Memory B cell (primary cell): Measurements from ENCODE around the gene NYNRIN.

Experiments used
- ATAC-seq: fragments of 150-1000 bp; cut with Tn5 transposase; 2 replicates; pipeline ENCODE4 v1.10.0; 2021; ENCODE audit warnings: low read depth, mild to moderate bottlenecking, moderate library complexity
- DNase-seq, 2 donors: peaks; one replicate each; pipeline ENCODE4 v3.0.0; 2022; ENCODE audit warnings: low spot score in 2 of 2
- H3K27ac Mint-ChIP-seq: one replicate; pipeline ENCODE4 v1.8.0; 2022; ENCODE audit warnings: mild to moderate bottlenecking, moderate library complexity, mixed read lengths
- H3K27me3 Mint-ChIP-seq: one replicate; pipeline ENCODE4 v1.8.0; 2022; ENCODE audit warnings: mixed read lengths
- H3K36me3 Mint-ChIP-seq: one replicate; pipeline ENCODE4 v1.8.0; 2022; ENCODE audit warnings: mild to moderate bottlenecking, mixed read lengths
- H3K4me1 Mint-ChIP-seq: one replicate; pipeline ENCODE4 v1.8.0; 2022; ENCODE audit warnings: mixed read lengths
- H3K4me3 Mint-ChIP-seq: one replicate; pipeline ENCODE4 v1.8.0; 2022; ENCODE audit warnings: mild to moderate bottlenecking, moderate library complexity, mixed read lengths
- H3K9me3 Mint-ChIP-seq: one replicate; pipeline ENCODE4 v1.8.0; 2022; ENCODE audit warnings: mixed read lengths

NYNRIN gene

DNA sequence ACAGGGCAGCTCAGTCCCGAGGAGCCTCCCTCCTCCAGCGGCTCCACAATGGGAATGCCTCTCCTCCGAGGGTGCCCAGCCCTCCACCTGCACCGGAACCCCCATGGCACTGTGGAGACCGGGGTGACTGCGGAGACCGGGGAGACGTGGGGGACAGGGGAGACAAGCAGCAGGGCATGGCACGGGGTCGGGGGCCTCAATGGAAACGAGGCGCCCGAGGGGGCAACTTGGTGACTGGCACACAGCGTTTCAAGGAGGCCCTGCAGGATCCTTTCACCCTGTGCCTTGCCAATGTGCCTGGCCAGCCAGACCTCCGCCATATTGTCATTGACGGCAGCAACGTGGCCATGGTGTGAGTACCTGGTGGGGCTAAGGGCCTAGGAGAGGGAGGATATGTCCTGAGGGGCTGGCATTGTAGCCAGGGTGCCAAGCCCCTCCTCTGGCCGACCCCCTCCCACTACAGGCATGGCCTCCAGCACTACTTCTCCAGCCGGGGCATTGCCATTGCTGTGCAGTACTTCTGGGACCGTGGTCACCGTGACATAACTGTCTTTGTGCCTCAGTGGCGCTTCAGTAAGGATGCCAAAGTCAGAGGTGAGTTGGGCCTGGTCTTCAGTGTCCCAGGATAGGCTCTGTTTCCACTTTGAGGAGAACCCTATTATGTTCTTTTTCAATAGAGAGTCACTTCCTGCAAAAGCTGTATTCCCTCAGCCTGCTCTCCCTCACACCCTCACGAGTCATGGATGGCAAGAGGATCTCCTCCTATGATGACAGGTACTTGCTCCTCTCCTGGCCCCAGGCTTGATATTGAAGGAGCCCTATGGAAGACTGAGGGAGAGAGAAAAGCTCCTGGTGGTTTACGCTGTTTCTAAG lies 33.7 kb downstream of the NYNRIN start:
- no peak overlapping the region for H3K4me3 Mint-ChIP-seq
- ATAC-seq: no peak

DNA sequence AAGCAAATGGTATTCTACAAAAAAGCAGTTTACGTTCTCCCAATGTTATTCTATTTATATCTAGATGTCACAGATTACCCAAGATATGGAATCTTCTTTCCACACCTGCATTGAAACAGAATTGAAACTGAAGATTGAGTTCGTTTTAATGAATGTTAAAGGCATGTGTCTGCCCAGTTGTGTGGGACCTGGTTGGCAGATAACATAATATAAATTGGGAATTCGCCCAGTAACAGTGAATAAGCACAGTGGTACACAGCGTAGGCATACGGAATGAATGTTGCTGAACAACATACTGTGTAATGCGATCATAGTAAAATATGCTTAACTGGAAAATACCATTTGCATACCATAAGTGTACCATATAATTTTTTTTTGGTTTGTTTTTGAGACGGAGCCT lies 35.2 kb downstream of the NYNRIN start:
- H3K4me1 Mint-ChIP-seq: peaks cover 46% of the 10 kb centered on the region
- no peak overlapping the region for H3K27ac Mint-ChIP-seq
- no peak for ATAC-seq

More for the DNA sequence above, 33.7 kb downstream of the NYNRIN start:
- DNase-seq: no peak
- no peaks in the 10 kb centered on the region for H3K9me3 Mint-ChIP-seq
- H3K27ac Mint-ChIP-seq: peak overlapping the region; percentile 98
- H3K4me1 Mint-ChIP-seq: peaks cover 41% of the 10 kb centered on the region
- no peaks in the 10 kb centered on the region for H3K27me3 Mint-ChIP-seq
- H3K36me3 Mint-ChIP-seq: peaks cover 14% of the 10 kb centered on the region

DNA sequence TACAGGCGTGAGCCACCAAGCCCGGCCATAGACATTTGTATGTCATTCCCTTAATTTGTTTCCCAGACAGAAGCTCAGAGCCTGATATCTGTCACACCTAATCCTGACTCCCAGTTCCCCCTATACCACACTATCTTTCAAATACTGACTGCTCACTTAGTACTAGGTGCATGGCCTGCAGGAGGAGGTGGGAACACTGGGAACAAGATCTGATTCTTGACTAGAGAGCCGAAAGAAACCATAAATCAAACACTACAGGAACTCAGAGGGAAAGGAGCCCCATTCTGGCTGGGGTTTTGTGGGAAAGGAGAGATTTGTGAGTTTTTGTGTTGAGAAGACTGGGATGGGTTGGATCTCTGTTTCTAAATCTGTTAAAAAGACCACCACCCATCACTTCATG lies 35.9 kb downstream of the NYNRIN start:
- Mint-ChIP-seq H3K27ac (peak overlapping the region; percentile 31), H3K27me3 (no peaks in the 10 kb centered on the region), H3K36me3 (peaks cover 20% of the 10 kb centered on the region), H3K4me1 (peaks cover 44% of the 10 kb centered on the region), H3K4me3 (no peak overlapping the region), H3K9me3 (no peaks in the 10 kb centered on the region)
- no peak for ATAC-seq
- no peak for DNase-seq

More for the DNA sequence above, 35.2 kb downstream of the NYNRIN start:
- peaks cover 16% of the 10 kb centered on the region for H3K36me3 Mint-ChIP-seq
- H3K9me3 Mint-ChIP-seq: no peaks in the 10 kb centered on the region
- H3K27me3 Mint-ChIP-seq: no peaks in the 10 kb centered on the region
- H3K4me3 Mint-ChIP-seq: no peak overlapping the region
- no peak for DNase-seq

DNA sequence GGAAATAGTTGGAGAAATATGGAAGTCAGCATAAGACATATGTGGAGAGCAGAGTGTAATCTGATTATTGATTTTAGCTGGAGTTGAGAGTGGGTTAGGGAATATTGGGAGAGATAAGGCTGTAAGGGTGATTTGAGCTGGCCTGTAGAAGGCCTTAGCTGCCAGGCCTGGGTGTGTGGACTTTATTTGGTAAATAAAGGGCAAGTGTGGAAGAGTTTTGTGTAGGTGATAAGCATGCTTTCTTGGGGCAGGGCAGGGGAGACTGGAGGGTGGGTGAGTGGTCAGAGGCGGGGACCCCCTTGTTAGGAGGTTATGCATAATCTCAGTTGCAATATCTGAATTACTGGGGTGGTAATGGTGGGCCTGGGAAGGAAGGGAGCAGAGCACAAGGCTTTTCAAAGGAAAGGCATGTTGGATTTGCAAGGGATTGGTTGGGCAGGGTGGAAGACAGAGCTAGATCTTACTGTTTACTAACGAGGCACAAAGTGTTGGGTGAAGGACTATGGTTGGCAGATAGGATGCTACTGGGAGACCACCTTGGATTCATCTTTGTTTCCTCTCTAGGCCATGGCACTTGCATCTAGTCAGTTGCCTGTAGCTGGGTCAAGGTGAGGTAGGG lies 36.5 kb downstream of the NYNRIN start:
- Mint-ChIP-seq H3K36me3 (peaks cover 21% of the 10 kb centered on the region), H3K4me3 (no peak overlapping the region), H3K4me1 (peaks cover 44% of the 10 kb centered on the region), H3K27me3 (no peaks in the 10 kb centered on the region), H3K9me3 (no peaks in the 10 kb centered on the region), H3K27ac (peak overlapping the region; percentile 31)
- no peak for ATAC-seq
- no peak for DNase-seq

DNA sequence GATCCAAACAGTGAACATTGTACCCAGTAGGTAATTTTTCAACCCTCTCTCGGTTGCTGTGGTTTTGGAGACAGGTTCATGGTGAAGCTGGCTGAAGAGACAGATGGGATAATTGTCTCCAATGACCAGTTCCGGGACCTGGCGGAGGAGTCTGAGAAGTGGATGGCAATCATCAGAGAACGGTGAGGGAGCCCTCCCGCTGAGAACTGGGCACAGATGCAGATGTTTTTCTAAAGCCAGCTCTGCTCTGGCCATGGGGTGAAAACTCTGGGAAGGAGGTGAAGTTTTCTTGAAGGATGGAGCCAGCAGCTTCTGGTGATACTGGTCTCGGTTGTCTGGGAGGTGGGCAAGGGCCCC lies 37.2 kb downstream of the NYNRIN start:
- no peak for ATAC-seq
- H3K4me3 Mint-ChIP-seq: no peak overlapping the region
- no peaks in the 10 kb centered on the region for H3K27me3 Mint-ChIP-seq
- H3K27ac Mint-ChIP-seq: no peak overlapping the region
- peaks cover 25% of the 10 kb centered on the region for H3K36me3 Mint-ChIP-seq
- no peak for DNase-seq
- peaks cover 41% of the 10 kb centered on the region for H3K4me1 Mint-ChIP-seq
- H3K9me3 Mint-ChIP-seq: no peaks in the 10 kb centered on the region

DNA sequence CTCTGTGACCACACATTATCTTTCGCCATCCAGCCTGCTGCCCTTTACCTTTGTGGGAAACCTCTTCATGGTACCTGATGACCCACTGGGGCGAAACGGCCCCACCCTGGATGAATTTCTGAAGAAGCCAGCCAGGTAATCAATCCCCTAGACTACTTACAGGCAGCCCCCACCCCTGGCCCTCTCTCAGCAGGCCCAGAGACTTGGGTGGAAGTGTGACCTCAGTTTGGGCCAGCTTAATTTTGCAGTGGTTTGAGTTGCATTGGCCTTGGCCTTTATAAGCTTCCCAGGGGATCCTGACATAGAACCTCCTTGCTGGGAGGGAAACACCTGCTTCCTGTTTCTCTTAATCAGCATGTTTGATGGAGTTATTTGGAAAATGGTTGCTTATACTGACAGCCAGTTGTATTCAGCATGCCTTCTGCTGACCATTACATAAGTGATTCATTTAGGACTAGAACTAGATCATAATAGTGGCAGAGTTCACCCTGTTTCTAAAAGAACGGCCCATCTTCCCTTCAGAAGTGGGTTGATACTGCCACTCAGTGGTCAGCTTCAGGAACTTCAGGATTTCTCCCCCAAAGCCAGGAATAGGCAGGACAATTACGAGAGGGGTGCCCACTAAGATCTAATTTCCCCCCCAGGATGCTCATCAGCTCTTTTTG lies 37.7 kb downstream of the NYNRIN start:
- H3K27ac Mint-ChIP-seq: peak overlapping the region; percentile 41
- no peaks in the 10 kb centered on the region for H3K9me3 Mint-ChIP-seq
- H3K4me1 Mint-ChIP-seq: peaks cover 39% of the 10 kb centered on the region
- ATAC-seq: peak; percentile 39
- H3K27me3 Mint-ChIP-seq: no peaks in the 10 kb centered on the region
- peak; percentile 41 to 46 for DNase-seq
- H3K36me3 Mint-ChIP-seq: peaks cover 25% of the 10 kb centered on the region
- H3K4me3 Mint-ChIP-seq: peak overlapping the region; percentile 14

DNA sequence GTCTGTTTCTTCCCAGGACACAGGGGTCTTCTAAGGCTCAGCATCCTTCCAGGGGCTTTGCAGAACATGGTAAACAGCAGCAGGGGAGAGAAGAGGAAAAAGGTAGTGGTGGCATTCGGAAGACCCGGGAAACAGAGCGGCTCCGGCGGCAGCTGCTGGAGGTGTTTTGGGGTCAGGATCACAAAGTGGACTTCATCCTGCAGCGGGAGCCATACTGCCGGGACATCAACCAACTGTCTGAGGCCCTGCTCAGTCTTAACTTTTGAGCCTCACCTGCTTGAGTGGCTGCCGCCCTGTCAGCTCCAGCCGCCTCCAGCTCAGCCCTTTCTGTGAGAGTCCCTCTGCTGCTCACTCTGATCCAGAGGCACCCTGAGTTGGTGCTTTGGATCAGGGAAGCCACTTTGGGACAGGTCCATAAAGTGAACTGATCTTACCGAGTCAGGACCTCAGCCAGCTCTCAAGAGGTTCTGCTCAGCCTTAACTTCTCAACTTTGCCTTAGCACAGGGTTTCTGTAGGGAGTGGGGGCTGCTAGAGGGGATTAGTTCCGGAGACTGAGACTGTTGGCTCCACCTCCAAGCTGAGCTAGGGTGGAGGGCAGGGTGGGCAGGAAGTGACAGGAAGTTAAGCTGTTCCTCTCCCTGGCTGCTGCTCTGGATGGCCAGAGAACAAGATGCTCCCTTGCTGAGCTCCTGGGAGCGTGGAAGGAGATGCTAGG lies 38.4 kb downstream of the NYNRIN start:
- H3K27me3 Mint-ChIP-seq: no peaks in the 10 kb centered on the region
- no peaks in the 10 kb centered on the region for H3K9me3 Mint-ChIP-seq
- ATAC-seq (no peak), DNase-seq (no peak)
- H3K36me3 Mint-ChIP-seq: peaks cover 22% of the 10 kb centered on the region
- H3K4me3 Mint-ChIP-seq: no peak overlapping the region
- peaks cover 39% of the 10 kb centered on the region for H3K4me1 Mint-ChIP-seq
- H3K27ac Mint-ChIP-seq: peak overlapping the region; percentile 41

DNA sequence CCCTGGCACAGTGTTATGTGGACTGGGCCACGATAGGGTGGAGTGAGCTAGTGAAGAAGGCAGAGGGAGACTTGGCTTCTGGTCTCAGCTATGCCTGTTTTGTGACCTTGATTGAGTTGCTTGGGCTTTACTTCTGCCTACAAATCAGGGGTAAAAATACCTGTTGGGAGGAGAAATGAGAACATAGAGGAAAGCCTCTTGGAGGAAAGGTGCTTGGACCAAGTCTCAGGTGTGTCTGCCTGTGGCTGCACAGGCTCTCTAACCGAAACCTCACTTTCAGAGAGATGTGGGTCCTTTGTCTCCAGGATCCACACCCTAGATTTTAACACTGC lies 38.9 kb downstream of the NYNRIN start:
- Mint-ChIP-seq H3K27ac (no peak overlapping the region), H3K9me3 (no peaks in the 10 kb centered on the region), H3K4me3 (no peak overlapping the region), H3K27me3 (no peaks in the 10 kb centered on the region), H3K4me1 (peaks cover 39% of the 10 kb centered on the region), H3K36me3 (peaks cover 22% of the 10 kb centered on the region)
- no peak for ATAC-seq
- DNase-seq: no peak

DNA sequence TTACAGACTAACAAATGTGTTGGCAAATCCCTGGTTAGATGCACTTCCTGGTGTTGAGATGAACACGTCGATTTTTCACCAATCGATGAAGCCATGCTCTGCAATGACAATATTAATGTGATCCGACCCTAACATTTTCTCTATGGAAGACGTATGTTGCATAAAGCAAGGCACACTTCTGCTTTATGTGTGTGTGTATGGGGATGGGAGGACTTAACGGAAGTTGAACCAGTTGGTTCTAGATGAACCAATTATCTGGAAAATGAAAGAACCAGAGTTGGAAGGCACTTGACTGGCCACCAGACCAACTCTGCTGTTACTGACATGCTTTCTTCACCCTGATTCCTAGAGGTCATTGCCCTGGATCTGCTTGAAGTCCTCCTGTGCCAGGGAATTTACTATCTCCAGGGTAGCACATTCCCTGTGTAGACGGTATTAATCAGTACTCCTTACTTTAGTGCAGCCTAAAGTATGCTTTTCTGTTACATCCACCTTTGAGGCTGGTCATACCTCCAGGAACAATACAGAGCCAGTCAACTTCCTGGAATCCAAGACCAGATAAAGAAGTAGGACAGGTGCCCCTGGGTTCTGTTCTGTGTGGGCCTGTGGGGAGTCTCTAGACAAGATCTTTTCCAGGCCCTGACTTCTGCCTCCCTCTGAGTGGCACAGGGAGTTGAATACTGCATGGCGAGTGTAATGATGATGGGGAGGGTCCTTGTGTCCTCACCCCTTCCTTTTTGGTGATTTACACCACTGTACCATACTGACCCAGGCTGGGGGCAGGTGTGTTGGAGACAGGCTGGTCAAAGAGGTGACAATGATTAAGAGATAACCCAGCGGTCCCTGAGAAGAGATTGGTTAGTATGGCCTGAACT lies 39.7 kb downstream of the NYNRIN start:
- peaks cover 38% of the 10 kb centered on the region for H3K4me1 Mint-ChIP-seq
- no peak overlapping the region for H3K27ac Mint-ChIP-seq
- DNase-seq (no peak), ATAC-seq (no peak)
- peaks cover 19% of the 10 kb centered on the region for H3K36me3 Mint-ChIP-seq
- no peak overlapping the region for H3K4me3 Mint-ChIP-seq
- no peaks in the 10 kb centered on the region for H3K9me3 Mint-ChIP-seq
- no peaks in the 10 kb centered on the region for H3K27me3 Mint-ChIP-seq

DNA sequence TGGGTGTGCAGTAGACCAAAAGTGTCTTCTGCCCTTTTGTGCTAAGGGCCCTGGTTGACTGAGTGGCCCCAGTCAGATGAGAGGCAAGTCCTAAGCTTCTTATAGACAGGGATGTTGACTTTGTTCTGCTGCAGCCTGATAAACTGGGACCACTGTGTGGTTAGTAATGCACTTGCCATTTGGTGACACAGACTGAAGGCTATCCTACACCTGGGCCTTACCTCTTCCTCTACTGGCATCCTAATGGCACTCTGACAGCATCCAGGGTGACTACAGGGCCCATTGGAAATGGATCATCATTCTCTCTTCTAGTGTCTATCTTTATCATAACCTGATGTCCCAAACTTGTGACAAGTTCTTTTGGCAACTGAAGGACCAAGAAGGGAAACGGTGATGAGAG lies 40.5 kb downstream of the NYNRIN start:
- no peak overlapping the region for H3K4me3 Mint-ChIP-seq
- H3K9me3 Mint-ChIP-seq: no peaks in the 10 kb centered on the region
- no peak for DNase-seq
- peaks cover 39% of the 10 kb centered on the region for H3K4me1 Mint-ChIP-seq
- peak overlapping the region; percentile 62 for H3K27ac Mint-ChIP-seq
- H3K27me3 Mint-ChIP-seq: no peaks in the 10 kb centered on the region
- no peak for ATAC-seq
- peaks cover 17% of the 10 kb centered on the region for H3K36me3 Mint-ChIP-seq

DNA sequence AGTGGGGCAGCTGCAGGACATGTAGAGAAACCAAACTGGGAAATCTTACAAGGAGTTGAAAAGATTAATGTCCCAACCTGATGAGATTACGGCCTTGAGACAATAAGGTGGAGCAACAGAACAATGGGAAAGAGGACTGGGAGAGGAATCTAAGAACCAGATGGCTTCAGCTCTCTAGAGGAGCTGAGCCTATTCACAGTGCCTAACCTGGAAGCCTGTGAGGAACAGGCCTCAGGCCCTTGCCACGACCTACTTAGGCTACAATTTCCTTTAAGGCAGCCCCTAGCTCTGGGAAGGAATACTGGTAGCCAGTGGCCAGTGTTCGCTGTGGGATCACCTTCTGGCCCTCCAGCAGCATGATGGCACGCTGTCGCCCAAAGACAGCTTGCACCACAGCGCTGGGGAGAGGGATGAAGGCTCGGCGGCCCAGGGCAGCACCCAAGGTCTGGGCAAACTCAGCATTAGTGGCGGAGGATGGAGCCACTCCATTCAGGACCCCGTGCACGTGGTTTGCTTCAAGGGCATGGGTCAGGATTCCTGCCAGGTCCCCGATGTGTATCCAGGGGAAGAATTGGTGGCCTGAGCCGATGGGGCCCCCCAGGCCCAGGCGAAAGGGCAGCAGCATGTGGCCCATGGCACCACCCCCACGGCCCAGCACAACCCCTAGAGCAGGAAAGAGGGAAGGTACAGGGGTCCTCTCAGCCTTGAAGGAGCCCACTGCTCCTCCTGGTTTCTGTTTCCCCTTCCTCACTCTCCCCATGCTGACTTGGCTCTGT lies 41.2 kb downstream of the NYNRIN start:
- Mint-ChIP-seq H3K27ac (peak overlapping the region; percentile 62), H3K36me3 (peaks cover 14% of the 10 kb centered on the region), H3K27me3 (no peaks in the 10 kb centered on the region), H3K4me3 (no peak overlapping the region), H3K9me3 (no peaks in the 10 kb centered on the region), H3K4me1 (peaks cover 36% of the 10 kb centered on the region)
- ATAC-seq (no peak), DNase-seq (no peak)

DNA sequence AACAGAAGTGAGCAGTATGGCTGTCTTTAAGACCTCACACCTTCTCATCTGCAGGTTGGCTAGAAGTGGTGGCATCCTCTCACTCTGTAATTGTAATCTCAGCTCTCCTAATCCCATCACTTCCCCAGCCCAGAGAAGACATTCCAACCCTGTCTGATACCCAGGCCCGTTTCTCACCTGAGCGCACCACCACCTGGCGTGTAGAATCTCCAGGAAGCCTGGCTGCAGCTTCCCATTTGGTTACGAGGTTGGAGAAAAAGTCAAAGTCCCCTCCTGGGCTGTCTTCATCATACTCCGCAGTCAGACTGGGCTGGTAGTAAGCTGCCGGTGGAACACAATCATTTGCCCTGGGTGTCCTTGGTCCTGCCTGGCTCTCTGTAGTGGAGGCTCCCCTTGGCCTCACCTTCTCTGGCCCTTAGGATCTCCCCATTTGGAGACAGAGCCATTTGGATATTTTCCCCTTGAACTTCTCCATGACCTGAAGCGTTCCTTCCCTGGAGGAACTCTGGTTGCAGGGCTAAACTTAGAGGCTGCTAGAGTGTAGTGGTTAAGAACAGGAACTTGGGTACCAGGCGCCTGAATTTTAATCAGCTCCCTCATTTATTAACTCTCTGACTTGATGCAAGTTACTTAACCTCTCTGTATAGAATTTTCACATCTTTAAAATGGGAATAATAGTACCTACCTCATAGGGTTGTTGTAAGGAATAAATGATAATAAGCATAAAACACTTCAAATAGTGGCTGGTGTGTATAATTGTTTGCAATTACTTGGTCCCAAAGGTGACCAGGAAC lies 42.0 kb downstream of the NYNRIN start:
- Mint-ChIP-seq H3K27me3 (no peaks in the 10 kb centered on the region), H3K27ac (no peak overlapping the region), H3K36me3 (peaks cover 13% of the 10 kb centered on the region), H3K4me1 (peaks cover 28% of the 10 kb centered on the region), H3K4me3 (peak overlapping the region; percentile 88), H3K9me3 (no peaks in the 10 kb centered on the region)
- DNase-seq: no peak
- ATAC-seq: no peak
